ENCODE results near the gene TBC1D5. TPM values are rescaled to one million over a fixed set of nuclear protein-coding genes. Genes with fewer than 3 reads are reported as not detected.

The TBC1D5 gene
- total RNA-seq, 4 donors from 2014 or later = 21.3 to 86.4 (median 48.1) TPM

DNA sequence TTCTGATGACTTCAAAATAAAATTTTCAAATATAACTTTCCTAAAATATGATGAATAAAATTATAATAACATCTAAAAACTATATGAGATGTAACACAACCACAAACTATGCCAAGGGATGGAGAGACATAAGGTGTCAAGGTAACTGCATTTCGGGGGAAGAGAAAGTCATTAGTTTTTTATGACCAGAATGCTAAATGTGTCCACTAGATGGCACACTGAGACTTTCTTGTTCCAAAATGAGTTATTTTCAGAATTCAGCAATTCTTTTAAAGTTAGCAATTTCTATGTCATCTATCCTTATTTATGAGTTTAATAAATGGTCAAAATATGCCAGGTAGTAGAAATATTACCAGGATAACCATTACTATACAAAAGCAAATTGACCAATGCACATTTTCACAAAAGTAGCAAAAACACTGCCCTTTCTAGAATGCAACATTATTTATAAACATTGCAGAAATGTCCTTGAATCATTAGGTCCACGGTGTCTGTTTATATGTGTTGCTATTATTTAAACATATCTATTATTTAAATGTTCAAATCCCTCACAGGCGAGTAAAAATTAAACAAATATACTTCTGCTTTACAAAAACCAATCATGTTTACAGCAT, 483.5 kb downstream of the TBC1D5 start:
- Histone ChIP-seq H3K4me1 (no peaks in the 10 kb centered on the region), H3K4me3 (no peak overlapping the region), H3K27ac (no peak overlapping the region), H3K36me3 (no peaks in the 10 kb centered on the region), H3K9me3 (no peaks in the 10 kb centered on the region), H3K27me3 (no peaks in the 10 kb centered on the region)
- 27 to 33% methylated on average over 3 of the region's 3 CpGs for WGBS, 2 donors (ENCODE audit: low coverage in 1 of 2)
- in situ Hi-C loops (cut with MboI; ENCODE audit: low pct_ligation_motif_present in 1 of 4, low pct_unique_long_range_greater_than_20kb in 1 of 4, low sequenced_read_pairs in 3 of 4) (loop anchor here (25.0 kb wide), 1 partner anchor 578 kb away; no protein-coding TSS in a partner anchor), intact Hi-C loops (cut with DNase I; ENCODE audit: low total_unique reads) (no loop called here)
- DNase-seq = no peak
- TF ChIP-seq, protein P1, sequence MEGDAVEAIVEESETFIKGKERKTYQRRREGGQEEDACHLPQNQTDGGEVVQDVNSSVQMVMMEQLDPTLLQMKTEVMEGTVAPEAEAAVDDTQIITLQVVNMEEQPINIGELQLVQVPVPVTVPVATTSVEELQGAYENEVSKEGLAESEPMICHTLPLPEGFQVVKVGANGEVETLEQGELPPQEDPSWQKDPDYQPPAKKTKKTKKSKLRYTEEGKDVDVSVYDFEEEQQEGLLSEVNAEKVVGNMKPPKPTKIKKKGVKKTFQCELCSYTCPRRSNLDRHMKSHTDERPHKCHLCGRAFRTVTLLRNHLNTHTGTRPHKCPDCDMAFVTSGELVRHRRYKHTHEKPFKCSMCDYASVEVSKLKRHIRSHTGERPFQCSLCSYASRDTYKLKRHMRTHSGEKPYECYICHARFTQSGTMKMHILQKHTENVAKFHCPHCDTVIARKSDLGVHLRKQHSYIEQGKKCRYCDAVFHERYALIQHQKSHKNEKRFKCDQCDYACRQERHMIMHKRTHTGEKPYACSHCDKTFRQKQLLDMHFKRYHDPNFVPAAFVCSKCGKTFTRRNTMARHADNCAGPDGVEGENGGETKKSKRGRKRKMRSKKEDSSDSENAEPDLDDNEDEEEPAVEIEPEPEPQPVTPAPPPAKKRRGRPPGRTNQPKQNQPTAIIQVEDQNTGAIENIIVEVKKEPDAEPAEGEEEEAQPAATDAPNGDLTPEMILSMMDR (IDR thresholded peaks at IDR 0.05) = peak; percentile 63 to 73 (median 69)
- TF ChIP-seq POLR2A (IDR thresholded peaks at IDR 0.05) = no peak
- TF ChIP-seq POLR2AphosphoS5 (IDR thresholded peaks at IDR 0.05) = no peak
- no peak for TF ChIP-seq EP300 (IDR thresholded peaks at IDR 0.05; ENCODE audit: low read depth)

DNA sequence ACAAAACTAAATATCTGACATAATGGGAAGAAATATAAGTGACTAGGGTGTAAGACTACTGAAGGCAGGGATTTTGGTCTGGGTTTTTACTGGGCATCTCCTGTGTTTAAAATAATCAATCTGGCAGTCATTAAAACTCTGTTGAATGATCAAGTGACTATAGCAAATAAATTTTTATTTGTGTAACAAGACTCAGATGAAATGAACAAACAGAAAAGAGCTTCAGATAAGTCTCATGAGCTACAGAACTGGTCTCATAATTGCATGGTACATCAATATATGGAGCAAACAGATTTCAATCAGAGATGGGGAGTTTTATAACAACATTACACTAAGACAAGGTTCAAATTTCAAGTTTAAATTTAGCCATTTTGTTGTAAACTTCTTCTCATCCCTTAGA, 485.2 kb downstream of the TBC1D5 start:
- H3K27ac ChIP-seq = no peak overlapping the region
- H3K36me3 ChIP-seq = no peaks in the 10 kb centered on the region
- TF ChIP-seq POLR2A (IDR thresholded peaks at IDR 0.05) (no peak), POLR2AphosphoS5 (IDR thresholded peaks at IDR 0.05) (no peak), EP300 (IDR thresholded peaks at IDR 0.05; ENCODE audit: low read depth) (no peak)
- TF ChIP-seq, protein P1 (IDR thresholded peaks at IDR 0.05) = no peak
- in situ Hi-C loops (cut with MboI; ENCODE audit: low pct_ligation_motif_present in 1 of 4, low pct_unique_long_range_greater_than_20kb in 1 of 4, low sequenced_read_pairs in 3 of 4) (loop anchor here (25.0 kb wide), 1 partner anchor 580 kb away; no protein-coding TSS in a partner anchor), intact Hi-C loops (cut with DNase I; ENCODE audit: low total_unique reads) (no loop called here)
- H3K4me3 ChIP-seq = no peak overlapping the region
- DNase-seq = no peak
- no peaks in the 10 kb centered on the region for H3K9me3 ChIP-seq
- no peaks in the 10 kb centered on the region for H3K27me3 ChIP-seq
- no peaks in the 10 kb centered on the region for H3K4me1 ChIP-seq

DNA sequence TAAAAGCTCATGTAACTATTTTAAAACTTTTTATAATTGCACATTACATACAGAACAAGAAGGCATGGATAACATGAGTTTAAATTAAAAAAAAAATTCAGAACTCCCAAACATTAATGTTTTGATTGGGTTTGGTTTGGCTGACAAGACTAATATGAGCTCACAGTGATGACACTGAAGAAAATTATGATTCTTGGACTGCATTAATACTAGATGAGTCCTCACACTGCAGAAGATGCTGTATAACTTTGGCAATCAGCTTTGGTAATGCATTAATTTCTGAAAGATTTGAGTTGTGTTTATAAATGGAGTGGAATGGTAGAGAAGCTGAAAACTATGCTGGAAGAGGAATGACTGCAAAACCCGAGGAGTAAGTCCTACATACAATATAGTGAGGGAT, 498.8 kb downstream of the TBC1D5 start:
- Histone ChIP-seq H3K27ac (no peak overlapping the region), H3K4me1 (no peaks in the 10 kb centered on the region)
- WGBS, 2 donors (ENCODE audit: low coverage in 1 of 2) = 76 to 83% methylated on average over 1 of the region's 1 CpG

DNA sequence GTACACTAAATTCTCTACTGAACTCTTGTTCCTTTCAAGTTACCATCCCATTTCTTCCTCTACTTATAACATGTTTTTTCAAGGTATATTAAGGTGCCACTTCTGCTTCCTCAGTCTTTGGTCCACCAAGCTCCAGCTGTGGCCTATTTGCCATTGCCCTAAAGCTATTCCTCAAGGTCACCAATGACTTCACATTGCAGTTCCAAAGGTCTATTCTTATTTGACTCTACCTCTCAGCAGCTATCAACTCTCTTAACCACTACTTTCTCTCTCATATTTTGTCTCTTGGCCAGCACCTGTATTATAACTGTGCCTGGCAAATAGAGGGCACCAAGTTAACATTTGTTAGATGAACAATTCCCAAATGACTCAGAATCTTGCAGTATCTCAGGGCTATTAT, 503.0 kb downstream of the TBC1D5 start:
- H3K27me3 ChIP-seq = no peaks in the 10 kb centered on the region
- no peak overlapping the region for H3K4me3 ChIP-seq
- no peaks in the 10 kb centered on the region for H3K4me1 ChIP-seq
- TF ChIP-seq, protein P1 (IDR thresholded peaks at IDR 0.05) = no peak
- TF ChIP-seq POLR2AphosphoS5 (IDR thresholded peaks at IDR 0.05) (no peak), POLR2A (IDR thresholded peaks at IDR 0.05) (no peak), EP300 (IDR thresholded peaks at IDR 0.05; ENCODE audit: low read depth) (no peak)
- DNase-seq = no peak
- no peak overlapping the region for H3K27ac ChIP-seq
- intact Hi-C loops (cut with DNase I; ENCODE audit: low total_unique reads) (no loop called here), in situ Hi-C loops (cut with MboI; ENCODE audit: low pct_ligation_motif_present in 1 of 4, low pct_unique_long_range_greater_than_20kb in 1 of 4, low sequenced_read_pairs in 3 of 4) (loop anchor here in 3 of 4 donors (10.0 to 25.0 kb wide), 4 partner anchors 402 to 635 kb away; partner anchors contain the start of gene DAZL (in 2 of the 3))
- no peaks in the 10 kb centered on the region for H3K9me3 ChIP-seq
- H3K36me3 ChIP-seq = peaks cover 0 to 3% (median 0%) of the 10 kb centered on the region in 4 donors

More for the DNA sequence above, 498.8 kb downstream of the TBC1D5 start:
- Histone ChIP-seq H3K4me3 (no peak overlapping the region), H3K27me3 (no peaks in the 10 kb centered on the region), H3K9me3 (no peaks in the 10 kb centered on the region), H3K36me3 (no peaks in the 10 kb centered on the region)
- intact Hi-C loops (cut with DNase I; ENCODE audit: low total_unique reads) (no loop called here), in situ Hi-C loops (cut with MboI; ENCODE audit: low pct_ligation_motif_present in 1 of 4, low pct_unique_long_range_greater_than_20kb in 1 of 4, low sequenced_read_pairs in 3 of 4) (loop anchor here in 2 of 4 donors (25.0 kb wide), 3 partner anchors 406 to 631 kb away; partner anchors contain the start of gene DAZL (in 1 of the 2))
- DNase-seq = no peak
- TF ChIP-seq, protein P1 (IDR thresholded peaks at IDR 0.05) = no peak
- no peak for TF ChIP-seq POLR2A (IDR thresholded peaks at IDR 0.05)
- TF ChIP-seq EP300 (IDR thresholded peaks at IDR 0.05; ENCODE audit: low read depth) = no peak
- TF ChIP-seq POLR2AphosphoS5 (IDR thresholded peaks at IDR 0.05) = no peak
